HG02943 (cell line): ENCODE measurements around the gene PDE6H.

Experiments used
- ATAC-seq: cut with Tn5 transposase; IDR thresholded peaks from one replicate; pipeline ENCODE4 v1.9.1; 2021; ENCODE audit warnings: mild to moderate bottlenecking, low read depth, moderate library complexity; ENCODE audit not compliant: unreplicated experiment

Gene PDE6H

DNA sequence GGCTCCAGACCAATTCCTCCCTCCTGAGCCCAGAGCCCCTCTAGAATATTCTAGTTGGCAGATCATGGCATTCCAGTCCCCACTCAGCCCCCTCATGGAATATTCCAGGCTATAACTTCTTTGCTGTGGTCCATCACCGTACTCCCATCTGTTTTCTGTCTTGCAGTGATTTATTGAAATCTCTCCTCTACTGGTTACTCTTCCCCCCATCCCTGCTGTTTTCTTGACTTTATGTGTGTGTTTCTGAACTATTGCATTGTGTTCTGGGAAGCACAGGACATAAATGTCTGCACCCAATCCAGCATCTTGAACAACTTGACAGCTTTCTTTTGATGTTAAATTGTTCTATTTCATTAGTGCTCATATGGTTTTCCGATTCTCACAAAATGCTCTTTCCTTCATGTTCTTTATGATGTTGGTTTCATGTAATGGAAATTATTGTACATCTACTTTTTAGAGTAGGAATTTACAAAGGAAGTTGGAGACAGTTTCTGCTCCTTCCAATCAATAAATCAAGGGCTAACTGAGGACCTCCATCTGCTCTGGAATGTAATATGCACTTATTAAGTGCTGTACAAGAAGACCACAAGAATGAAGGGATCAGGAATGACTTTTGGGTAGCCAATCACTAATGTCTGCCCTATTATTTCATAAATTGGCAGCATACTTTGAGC lies 26.3 kb downstream of the PDE6H start:
- no peak for ATAC-seq

DNA sequence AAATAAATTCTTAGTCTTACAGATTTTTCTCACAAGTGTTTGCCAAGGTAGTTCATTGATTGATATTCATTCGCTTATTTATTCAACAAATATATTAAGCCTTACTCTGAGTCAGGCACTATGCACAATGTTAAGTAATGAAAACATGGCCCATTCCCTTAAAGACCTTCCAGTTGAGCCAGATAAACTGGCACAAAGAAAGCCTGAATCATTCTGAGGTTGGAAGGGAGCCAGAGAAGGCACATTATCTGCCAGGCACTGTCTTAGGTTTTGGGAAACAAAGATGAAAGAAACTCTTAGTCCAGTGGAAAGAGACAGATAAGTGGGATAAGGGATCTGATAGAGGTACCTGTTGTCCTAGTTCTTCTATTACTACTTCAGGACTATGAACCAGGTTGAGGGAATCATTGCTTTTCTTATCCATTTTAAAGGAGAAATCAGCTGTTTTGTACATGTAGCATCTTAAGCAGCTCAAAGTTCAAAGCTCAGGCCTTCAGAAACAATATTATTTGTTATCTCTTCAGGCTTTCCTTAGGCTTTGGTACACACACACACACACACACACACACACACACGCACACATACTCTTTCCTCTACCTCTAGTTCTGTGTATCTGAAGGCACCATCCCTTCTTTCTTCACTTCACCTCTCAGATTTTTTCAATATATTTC lies 27.0 kb downstream of the PDE6H start:
- no peak for ATAC-seq

DNA sequence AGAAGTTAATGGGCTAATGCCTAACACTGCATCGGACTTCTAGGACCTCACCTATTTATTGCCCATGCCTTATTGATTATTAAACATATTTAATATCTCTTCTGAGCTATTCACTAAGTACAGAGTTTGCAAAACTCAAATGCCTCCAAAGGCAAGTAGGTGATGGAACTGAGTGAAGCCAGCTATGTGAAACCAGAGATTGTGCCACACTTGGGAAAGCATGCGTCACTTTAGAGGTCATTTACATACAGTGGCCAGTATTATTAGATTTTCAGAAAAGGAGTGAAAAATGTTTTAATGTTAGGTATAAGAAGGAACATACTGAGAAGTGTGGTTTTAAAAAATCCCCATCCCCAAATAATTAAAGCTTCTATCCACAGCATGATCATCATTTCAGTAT lies 27.7 kb downstream of the PDE6H start:
- ATAC-seq = no peak

DNA sequence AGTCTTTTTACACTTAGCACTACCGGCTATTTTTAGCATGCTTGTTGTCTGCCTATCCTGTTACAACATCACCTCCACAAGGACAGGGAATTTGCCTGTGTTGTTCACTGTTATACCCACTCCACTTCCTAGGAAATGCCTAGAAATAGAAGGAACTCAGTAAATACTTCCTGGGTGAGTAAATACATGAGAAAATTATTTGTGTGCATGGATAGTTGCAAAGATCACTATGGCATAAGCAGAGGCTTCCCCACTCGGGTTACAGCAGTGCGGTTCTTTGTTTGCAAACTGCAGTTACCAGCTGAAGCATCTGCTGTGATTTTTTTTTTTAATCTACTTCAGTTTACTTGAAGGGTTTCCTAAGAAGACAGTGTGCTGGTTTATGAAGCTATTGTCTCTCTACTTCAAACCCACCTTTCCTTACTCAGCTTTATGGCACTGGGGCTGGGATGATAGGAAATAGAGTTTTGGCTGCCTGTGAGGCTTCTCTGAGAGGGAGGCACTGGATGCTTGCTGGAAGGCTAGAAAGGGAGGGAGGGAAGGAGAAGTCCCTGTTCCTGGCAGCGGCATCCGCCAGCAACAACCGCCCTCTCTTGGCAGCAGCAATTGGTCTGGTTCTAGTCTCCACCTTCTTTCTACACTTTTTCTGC lies 29.0 kb downstream of the PDE6H start:
- no peak for ATAC-seq

DNA sequence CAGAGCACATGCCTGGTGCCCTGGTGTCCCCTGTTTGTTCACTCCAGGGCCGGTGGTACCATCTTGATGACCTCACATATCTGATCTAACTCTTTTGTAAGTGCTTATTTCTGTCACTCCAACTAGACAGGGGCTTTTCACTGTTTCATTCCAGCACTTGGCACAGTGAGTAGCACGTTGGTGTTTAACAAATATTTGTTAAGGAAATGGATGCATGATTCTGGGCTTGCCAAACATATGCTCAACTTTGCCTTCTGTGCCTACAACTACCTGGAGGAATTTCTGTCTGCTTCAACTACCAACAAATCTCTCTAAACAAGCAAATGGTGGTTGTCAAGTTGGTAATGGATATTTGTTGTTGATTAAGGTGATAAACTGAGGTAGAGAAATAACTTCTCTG lies 31.6 kb downstream of the PDE6H start:
- no peak for ATAC-seq

DNA sequence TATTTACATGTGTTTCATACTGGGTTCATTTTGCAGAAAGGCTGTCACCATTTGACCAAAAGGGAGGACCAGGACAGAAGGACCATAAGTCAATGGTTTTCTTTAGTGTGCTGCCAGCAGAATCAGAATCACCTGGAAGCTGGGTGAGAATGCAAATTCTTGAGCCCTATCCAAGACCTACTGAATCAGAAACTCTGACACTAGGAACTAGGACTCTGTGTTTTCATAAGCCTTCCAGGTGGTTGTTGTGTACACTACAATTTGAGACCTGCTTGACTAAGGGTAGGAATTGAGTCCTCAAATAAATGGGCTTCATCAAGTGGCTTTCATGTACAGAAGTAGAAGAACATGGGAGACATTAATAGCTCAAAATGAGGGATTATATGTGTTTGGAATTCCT lies 32.2 kb downstream of the PDE6H start:
- ATAC-seq = no peak

DNA sequence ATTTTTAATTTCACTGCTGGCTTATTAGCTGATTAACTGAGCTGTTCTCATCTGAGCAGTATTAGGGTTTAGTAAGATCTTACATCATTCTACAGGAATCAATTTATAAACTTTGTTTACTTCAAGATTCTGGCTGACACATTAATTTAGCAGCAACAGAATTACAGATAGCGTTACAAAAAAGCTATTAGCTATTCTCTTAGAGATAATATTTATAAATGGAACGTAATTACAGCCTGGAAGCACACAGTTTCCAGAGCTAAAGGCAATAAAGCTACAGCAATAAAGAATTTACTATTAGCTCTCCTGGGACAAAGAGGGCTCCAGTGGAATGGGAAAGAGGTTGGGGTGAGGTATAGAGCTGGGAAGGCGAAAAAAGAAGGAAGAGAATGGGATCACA lies 34.7 kb downstream of the PDE6H start:
- ATAC-seq = no peak

DNA sequence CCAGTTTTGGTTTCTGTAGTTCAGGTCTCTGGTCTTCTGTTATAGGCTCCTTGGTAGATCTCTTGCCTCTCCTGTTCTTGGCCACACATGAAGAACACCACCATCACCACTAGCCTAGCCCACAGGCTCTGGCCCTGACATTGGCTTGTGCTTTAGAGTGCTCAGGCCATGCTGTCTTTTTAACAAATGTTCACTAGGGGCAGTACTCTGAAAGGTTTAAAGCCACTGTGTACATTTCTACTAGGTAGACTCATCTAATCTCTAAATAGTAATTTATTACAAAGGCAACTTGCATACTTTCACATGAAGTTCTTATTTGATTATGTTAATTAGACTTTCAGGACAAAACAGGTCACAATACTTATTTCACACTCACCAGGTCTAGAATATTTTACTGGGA lies 38.3 kb downstream of the PDE6H start:
- no peak for ATAC-seq

DNA sequence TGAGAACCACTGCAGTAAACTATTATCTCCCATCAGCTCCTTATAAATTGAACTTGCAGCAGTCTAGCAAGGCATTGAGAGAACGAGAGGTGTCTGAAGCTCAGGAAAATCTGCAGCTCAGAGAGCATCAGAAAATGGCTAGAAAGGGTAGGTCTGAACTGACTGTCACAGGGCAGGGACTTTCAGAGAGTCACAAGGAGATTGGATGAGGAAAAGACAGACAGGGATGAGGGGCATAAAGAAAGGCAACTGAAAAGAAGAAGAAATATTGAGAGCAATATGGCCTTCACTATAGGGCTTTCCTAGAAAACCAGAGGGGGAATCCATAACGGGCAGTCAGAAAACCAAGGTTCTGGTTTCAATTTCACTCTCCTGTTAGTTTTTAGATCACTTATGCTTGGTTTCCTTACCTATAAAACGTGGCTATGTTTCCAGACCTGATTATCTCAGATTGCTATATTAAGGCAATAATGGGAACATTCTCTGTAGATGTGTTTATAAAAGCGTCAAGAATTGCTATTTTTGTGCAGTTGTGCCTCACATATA lies 40.9 kb downstream of the PDE6H start:
- no peak for ATAC-seq

DNA sequence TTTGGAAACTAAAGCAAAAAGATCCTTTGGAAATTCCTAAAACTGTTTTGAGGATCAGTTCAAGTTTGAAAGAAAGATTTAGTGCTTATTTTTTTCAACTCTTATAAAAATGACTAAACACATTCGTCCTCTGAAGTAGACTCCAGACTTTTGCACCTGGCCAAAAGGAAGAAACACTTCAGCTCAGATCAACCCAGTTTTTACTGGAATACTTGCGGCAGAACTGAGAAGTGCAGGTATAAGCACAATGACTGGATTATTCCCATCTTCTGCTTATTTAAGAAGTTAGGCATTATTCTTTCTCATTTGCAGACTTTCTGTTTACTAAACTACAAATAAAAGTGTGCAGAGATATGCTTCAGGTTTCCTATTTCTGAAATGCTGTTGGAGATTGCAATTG lies 41.9 kb downstream of the PDE6H start:
- no peak for ATAC-seq

DNA sequence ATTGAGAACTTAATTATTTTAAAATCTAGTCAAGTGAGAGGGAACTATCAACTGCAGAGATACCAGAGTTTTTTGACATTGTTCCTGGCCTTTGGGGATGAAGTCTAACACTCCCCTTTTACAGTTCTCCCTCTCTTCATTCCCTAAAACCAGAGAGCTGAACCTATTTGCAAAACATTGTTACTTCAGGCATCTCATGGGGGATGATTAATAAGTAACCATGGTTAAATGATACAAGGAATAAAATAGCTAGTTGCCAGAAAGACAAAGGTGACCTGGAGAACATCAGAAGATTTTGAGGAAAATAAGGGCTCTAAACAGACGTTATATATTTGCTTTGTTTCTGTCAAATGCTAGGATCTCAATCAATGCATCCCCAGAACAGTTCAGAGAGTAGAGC lies 42.3 kb downstream of the PDE6H start:
- ATAC-seq = no peak

DNA sequence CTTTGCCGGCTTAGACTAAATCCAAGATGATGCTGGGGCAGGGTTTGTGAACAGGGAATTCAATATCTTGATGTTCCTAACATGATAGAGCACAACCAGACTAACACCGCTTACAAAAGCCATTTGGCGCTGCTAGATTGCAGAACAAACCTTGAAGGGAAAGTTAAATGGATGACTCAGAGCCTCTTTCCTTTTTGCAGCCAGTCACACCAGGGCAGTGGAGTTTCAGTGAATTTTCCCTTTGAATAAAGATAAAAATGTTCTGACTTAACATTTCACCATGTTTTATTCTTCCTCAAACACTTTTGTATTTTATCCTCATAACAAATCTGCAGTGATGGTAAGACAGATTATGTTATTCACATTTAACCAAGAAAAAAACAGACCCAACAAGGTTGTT lies 47.3 kb downstream of the PDE6H start:
- no peak for ATAC-seq
